Breast epithelium (tissue), 3 donors: ENCODE data around the gene MPPE1.

Experiments
- POLR2A ChIP-seq: fragments of 450-650 bp; IDR thresholded peaks from one replicate; pipeline ENCODE4 v1.6.1; 2016; ENCODE audit warnings: antibody characterized with exemption, mild to moderate bottlenecking, moderate library complexity
- POLR2AphosphoS5 ChIP-seq, 3 donors: sonication (generic); formaldehyde crosslinking; IDR thresholded peaks; one replicate each; pipeline ENCODE4 v1.6.1; 2017; ENCODE audit warnings: antibody characterized with exemption in 3 of 3
- TF ChIP-seq, protein P1 (sequence below), 3 donors: fragments of 450-650 bp; IDR thresholded peaks; one replicate each; pipeline ENCODE4 v1.5.1; 2016 to 2017; ENCODE audit warnings: antibody characterized with exemption in 3 of 3, mild to moderate bottlenecking in 3 of 3, moderate library complexity in 3 of 3

DNA sequence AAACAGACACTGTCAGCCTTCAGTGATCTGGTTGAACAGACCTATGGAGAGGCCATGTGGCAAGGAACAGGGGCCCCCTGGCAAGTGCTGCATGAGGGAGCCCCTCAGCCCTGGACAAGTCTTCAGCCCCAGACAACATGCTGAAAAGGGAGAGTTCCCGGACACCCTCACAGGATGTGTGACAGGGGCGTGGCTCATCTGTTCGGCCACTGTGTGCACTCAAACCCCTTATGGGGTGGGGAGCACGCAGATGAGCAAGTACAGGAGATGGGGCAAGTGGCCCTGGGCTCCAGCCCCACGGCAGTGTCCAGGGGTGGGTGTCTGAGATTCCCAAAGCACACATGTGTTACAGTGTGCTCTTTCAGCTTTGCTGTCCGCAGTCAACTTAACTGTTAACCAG is 35.4 kb upstream of the MPPE1 start:
- TF ChIP-seq, protein P1, sequence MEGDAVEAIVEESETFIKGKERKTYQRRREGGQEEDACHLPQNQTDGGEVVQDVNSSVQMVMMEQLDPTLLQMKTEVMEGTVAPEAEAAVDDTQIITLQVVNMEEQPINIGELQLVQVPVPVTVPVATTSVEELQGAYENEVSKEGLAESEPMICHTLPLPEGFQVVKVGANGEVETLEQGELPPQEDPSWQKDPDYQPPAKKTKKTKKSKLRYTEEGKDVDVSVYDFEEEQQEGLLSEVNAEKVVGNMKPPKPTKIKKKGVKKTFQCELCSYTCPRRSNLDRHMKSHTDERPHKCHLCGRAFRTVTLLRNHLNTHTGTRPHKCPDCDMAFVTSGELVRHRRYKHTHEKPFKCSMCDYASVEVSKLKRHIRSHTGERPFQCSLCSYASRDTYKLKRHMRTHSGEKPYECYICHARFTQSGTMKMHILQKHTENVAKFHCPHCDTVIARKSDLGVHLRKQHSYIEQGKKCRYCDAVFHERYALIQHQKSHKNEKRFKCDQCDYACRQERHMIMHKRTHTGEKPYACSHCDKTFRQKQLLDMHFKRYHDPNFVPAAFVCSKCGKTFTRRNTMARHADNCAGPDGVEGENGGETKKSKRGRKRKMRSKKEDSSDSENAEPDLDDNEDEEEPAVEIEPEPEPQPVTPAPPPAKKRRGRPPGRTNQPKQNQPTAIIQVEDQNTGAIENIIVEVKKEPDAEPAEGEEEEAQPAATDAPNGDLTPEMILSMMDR (IDR thresholded peaks at IDR 0.05), result no peak
- TF ChIP-seq POLR2AphosphoS5 (IDR thresholded peaks at IDR 0.05), result no peak
- no peak for TF ChIP-seq POLR2A
